DND-41 (cell line): ENCODE measurements around the gene CAPN12.

Source experiments
- CTCF ChIP-seq: IDR thresholded peaks from 2 replicates; pipeline ENCODE4 v1.5.1; 2012; ENCODE audit warnings: borderline replicate concordance, low read length, moderate library complexity, mild to moderate bottlenecking; ENCODE audit not compliant: poor library complexity, severe bottlenecking; ENCODE audit errors: extremely low read depth
- EZH2 ChIP-seq: IDR thresholded peaks from 3 replicates; pipeline ENCODE4 v1.6.1; 2012; ENCODE audit warnings: borderline replicate concordance, low read depth, mild to moderate bottlenecking, moderate library complexity, low read length, inconsistent platforms; ENCODE audit not compliant: severe bottlenecking

DNA sequence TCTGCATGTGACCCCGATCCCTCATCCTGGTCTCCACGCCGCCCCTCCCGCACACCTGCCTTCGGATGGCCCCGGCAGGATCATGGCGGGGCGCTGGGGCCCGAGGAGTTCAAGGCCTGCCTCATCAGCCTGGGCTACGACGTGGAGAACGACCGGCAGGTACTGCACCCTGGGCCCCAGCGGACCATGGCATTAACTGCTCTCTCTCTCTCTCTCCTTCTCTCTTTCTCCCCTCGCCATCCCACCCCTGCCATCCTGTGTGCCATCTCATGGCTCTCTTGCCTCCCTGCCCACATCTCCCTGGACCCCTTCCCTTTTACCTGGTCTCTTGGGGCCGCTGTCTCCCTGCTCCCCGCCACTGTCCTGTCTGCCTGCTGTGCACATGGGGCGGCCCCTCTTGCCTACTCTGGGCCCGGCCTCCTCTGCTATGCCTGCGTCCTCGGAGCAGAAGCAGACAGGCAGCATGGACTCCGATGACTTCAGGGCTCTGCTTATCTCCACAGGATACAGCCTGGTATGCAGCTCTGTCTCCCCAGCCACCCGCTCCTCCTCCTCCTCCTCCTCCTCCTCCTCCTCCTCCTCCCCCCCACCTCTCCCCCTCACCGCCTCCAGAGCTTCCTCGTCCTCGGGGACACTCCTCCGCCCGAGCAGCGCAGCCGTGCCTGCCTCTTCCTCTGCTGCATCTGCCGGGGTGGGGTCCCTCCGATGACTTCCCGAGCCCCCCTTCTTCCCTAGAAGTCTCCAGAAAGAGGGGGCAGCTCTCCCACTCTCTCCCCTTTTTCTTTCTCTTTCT is 16.2 kb downstream of the CAPN12 start:
- TF ChIP-seq CTCF (no peak), EZH2 (no peak)
